ENCODE data around the gene COLEC12.

- TF ChIP-seq CTCF (IDR thresholded peaks at IDR 0.05) (no peak), POLR2A (IDR thresholded peaks at IDR 0.05) (no peak)
These were observed 25.1 kb downstream of the COLEC12 start for GRCh38 chr18:475202-476031.
